Measurements from ENCODE around the gene HMX2. TPM values are rescaled to one million over a fixed set of nuclear protein-coding genes. Genes with fewer than 3 reads are reported as not detected.

The HMX2 gene
- total and polyA plus RNA-seq, 2 donors (not counting 1 experiment from before 2014, with no cell fraction given), result not detected

DNA sequence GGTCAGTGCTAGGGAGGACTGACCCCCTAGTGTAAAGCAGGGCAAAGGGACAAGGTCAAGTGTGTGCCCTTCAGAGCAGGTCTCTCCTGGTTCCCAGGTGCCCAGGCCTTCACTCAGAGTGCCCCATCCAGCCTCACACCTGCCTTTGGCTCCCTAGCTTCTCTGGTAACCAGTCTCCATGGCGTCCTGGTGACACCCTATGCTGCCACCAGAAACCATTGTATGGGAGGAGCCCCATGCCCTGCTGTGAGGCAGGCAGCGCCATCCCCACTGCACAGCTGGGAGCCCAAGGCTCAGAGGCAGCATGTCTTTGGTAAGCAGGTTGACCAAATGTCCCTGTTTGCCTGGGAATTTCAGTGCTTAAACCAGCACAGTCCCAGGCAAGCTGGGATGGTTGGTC is 45.3 kb upstream of the HMX2 start:
- H3K9me3 ChIP-seq (ENCODE audit: control insufficient read depth, insufficient read depth, low read depth, low read length), result no peaks in the 10 kb centered on the region
- H3K9ac ChIP-seq (ENCODE audit: insufficient read depth, low read length), result no peak overlapping the region
- H3K27ac ChIP-seq (ENCODE audit: insufficient read depth, low read length), result no peak overlapping the region
- H3K79me2 ChIP-seq (ENCODE audit: control insufficient read depth, insufficient read depth, low read length), result no peaks in the 10 kb centered on the region
- no peak overlapping the region for H2AFZ ChIP-seq (ENCODE audit: low read length)
- no peak overlapping the region for H3K4me2 ChIP-seq (ENCODE audit: extremely low read depth, insufficient read depth, low read length)
- no peaks in the 10 kb centered on the region for H3K4me1 ChIP-seq (ENCODE audit: control insufficient read depth, extremely low read depth, insufficient read depth, low read length)
- no peaks in the 10 kb centered on the region for H4K20me1 ChIP-seq (ENCODE audit: control insufficient read depth, extremely low read depth, insufficient read depth, low read length)
- H3K4me3 ChIP-seq (replicated peaks in 1 of 4; ENCODE audit: control extremely low read depth in 1 of 4, insufficient read depth in 1 of 4, low read depth in 3 of 4, low read length in 4 of 4), result no peak overlapping the region
- H3K36me3 ChIP-seq (ENCODE audit: control insufficient read depth, insufficient read depth, low read length), result no peaks in the 10 kb centered on the region
- TF ChIP-seq, protein P1, sequence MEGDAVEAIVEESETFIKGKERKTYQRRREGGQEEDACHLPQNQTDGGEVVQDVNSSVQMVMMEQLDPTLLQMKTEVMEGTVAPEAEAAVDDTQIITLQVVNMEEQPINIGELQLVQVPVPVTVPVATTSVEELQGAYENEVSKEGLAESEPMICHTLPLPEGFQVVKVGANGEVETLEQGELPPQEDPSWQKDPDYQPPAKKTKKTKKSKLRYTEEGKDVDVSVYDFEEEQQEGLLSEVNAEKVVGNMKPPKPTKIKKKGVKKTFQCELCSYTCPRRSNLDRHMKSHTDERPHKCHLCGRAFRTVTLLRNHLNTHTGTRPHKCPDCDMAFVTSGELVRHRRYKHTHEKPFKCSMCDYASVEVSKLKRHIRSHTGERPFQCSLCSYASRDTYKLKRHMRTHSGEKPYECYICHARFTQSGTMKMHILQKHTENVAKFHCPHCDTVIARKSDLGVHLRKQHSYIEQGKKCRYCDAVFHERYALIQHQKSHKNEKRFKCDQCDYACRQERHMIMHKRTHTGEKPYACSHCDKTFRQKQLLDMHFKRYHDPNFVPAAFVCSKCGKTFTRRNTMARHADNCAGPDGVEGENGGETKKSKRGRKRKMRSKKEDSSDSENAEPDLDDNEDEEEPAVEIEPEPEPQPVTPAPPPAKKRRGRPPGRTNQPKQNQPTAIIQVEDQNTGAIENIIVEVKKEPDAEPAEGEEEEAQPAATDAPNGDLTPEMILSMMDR (conservative IDR thresholded peaks at IDR 0.05 in 1 of 2, IDR thresholded peaks at IDR 0.05 in 1 of 2; ENCODE audit: low read depth in 1 of 2, low read length in 2 of 2), result no peak
- TF ChIP-seq EZH2 (IDR thresholded peaks at IDR 0.05; ENCODE audit: low read length, missing control alignments), result no peak
- no peak for DNase-seq (ENCODE audit: low read depth in 2 of 2)
- H3K27me3 ChIP-seq (ENCODE audit: control insufficient read depth, insufficient read depth, low read length), result no peaks in the 10 kb centered on the region

DNA sequence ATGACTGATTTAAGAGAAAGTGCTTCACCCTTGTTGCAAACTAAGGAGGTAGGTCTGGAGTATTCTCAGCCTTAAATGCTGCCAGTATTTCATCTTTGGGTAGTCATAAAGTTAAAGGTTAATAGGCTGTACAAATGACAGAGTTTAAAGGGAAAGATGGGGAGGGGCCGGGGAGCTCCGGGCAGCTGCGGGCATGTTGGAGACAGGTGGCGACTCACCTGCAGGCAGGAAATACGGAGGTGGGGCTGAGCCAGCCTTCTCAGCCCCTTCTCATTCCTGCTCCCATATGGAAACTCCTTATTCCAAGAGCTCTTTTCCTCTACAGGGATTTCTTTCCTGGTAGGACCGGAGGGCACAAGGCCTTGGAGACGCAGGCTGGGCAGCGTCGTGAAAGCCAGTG is 44.0 kb upstream of the HMX2 start:
- H3K79me2 ChIP-seq (ENCODE audit: control insufficient read depth, insufficient read depth, low read length), result no peaks in the 10 kb centered on the region
- H3K36me3 ChIP-seq (ENCODE audit: control insufficient read depth, insufficient read depth, low read length), result no peaks in the 10 kb centered on the region
- no peak overlapping the region for H2AFZ ChIP-seq (ENCODE audit: low read length)
- no peak overlapping the region for H3K4me2 ChIP-seq (ENCODE audit: extremely low read depth, insufficient read depth, low read length)
- TF ChIP-seq, protein P1 (conservative IDR thresholded peaks at IDR 0.05 in 1 of 2, IDR thresholded peaks at IDR 0.05 in 1 of 2; ENCODE audit: low read depth in 1 of 2, low read length in 2 of 2), result no peak
- no peak for TF ChIP-seq EZH2 (IDR thresholded peaks at IDR 0.05; ENCODE audit: low read length, missing control alignments)
- no peak overlapping the region for H3K9ac ChIP-seq (ENCODE audit: insufficient read depth, low read length)
- no peak overlapping the region for H3K4me3 ChIP-seq (replicated peaks in 1 of 4; ENCODE audit: control extremely low read depth in 1 of 4, insufficient read depth in 1 of 4, low read depth in 3 of 4, low read length in 4 of 4)
- H3K27ac ChIP-seq (ENCODE audit: insufficient read depth, low read length), result no peak overlapping the region
- H4K20me1 ChIP-seq (ENCODE audit: control insufficient read depth, extremely low read depth, insufficient read depth, low read length), result no peaks in the 10 kb centered on the region
- no peaks in the 10 kb centered on the region for H3K4me1 ChIP-seq (ENCODE audit: control insufficient read depth, extremely low read depth, insufficient read depth, low read length)
- H3K27me3 ChIP-seq (ENCODE audit: control insufficient read depth, insufficient read depth, low read length), result no peaks in the 10 kb centered on the region
- no peak for DNase-seq (ENCODE audit: low read depth in 2 of 2)
- no peaks in the 10 kb centered on the region for H3K9me3 ChIP-seq (ENCODE audit: control insufficient read depth, insufficient read depth, low read depth, low read length)

DNA sequence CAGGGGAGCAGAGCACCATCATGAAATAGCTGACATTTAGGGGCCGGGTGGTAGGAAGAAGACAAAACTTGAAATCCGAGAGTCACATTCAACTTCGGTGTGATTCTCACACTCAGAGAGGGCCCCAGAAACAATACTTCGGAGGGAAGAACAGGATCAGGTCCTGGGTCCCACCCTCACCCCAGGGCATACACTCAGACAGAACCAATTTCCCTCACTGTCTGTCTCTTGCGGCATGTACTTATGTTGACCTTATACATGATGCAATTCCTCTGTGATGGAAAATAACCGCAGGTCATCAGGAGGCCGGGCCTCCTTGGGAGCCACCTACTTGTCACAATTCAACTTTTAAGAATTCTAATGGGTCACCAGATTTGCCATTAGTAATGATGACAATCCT is 38.5 kb upstream of the HMX2 start:
- no peaks in the 10 kb centered on the region for H3K36me3 ChIP-seq (ENCODE audit: control insufficient read depth, insufficient read depth, low read length)
- no peaks in the 10 kb centered on the region for H3K27me3 ChIP-seq (ENCODE audit: control insufficient read depth, insufficient read depth, low read length)
- H3K79me2 ChIP-seq (ENCODE audit: control insufficient read depth, insufficient read depth, low read length), result no peaks in the 10 kb centered on the region
- H3K4me1 ChIP-seq (ENCODE audit: control insufficient read depth, extremely low read depth, insufficient read depth, low read length), result no peaks in the 10 kb centered on the region
- H3K4me3 ChIP-seq (replicated peaks in 1 of 4; ENCODE audit: control extremely low read depth in 1 of 4, insufficient read depth in 1 of 4, low read depth in 3 of 4, low read length in 4 of 4), result no peak overlapping the region
- H3K9me3 ChIP-seq (ENCODE audit: control insufficient read depth, insufficient read depth, low read depth, low read length), result no peaks in the 10 kb centered on the region
- no peaks in the 10 kb centered on the region for H4K20me1 ChIP-seq (ENCODE audit: control insufficient read depth, extremely low read depth, insufficient read depth, low read length)
- no peak overlapping the region for H3K27ac ChIP-seq (ENCODE audit: insufficient read depth, low read length)
- no peak overlapping the region for H3K9ac ChIP-seq (ENCODE audit: insufficient read depth, low read length)
- H2AFZ ChIP-seq (ENCODE audit: low read length), result no peak overlapping the region
- TF ChIP-seq, protein P1 (conservative IDR thresholded peaks at IDR 0.05 in 1 of 2, IDR thresholded peaks at IDR 0.05 in 1 of 2; ENCODE audit: low read depth in 1 of 2, low read length in 2 of 2), result no peak
- TF ChIP-seq EZH2 (IDR thresholded peaks at IDR 0.05; ENCODE audit: low read length, missing control alignments), result no peak
- no peak for DNase-seq (ENCODE audit: low read depth in 2 of 2)
- no peak overlapping the region for H3K4me2 ChIP-seq (ENCODE audit: extremely low read depth, insufficient read depth, low read length)

Data from fibroblast of lung (primary cell).